ENCODE measurements around the gene RFXAP.
A peak's percentile ranks its signal among the peaks of the same experiment; 100 is the strongest.

Gene RFXAP

DNA sequence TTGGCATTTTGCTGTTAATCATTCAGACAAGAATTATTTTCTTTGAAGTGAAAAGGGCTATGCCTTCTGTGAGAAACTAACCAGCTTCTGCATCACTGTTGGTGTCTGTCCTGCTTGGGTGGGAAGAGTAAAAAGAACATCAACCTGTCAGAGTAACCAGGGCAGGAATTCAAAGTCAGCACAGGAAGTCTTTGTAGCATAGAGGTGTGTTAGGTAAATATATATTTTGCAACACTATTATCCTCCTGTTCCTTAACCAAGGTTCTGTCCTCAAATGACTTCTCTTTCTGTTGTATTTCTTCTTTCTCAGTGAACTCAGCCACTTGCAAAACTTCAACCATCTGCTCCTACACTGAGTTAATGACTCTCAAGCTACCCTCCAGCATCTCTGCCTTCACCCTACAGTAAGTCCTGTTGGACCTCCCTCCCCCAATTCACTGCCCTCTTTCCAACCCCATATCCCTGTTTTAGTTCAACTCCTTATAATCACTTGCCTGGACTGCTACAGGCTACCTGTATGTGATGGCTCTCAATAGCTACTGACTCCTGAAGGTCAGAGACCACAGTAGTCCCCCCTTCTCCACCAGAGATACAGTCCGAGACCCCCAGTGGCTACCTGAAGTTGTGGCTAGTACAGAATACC is 51.1 kb downstream of the RFXAP start:
- DNase-seq: no peak

DNA sequence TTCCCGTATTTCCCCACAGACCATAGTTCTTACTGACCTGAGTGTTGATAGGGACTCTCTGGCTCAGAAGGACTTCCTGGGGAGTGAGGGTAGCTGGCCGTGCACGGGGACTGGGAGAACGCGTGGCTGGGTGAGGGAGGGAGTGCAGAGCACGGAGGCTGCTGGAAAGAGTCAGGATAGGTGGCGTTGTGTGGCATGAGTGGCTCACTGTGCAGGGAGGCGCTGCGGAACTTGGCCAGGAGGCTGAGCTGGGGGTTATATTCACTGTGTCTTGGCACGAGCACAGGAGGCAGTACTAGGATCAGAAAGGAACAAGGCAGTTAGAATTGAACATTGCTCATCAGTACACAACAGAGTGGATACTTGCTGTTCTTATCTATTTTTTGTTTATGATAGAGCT is 53.6 kb downstream of the RFXAP start:
- DNase-seq: peak; percentile 20

DNA sequence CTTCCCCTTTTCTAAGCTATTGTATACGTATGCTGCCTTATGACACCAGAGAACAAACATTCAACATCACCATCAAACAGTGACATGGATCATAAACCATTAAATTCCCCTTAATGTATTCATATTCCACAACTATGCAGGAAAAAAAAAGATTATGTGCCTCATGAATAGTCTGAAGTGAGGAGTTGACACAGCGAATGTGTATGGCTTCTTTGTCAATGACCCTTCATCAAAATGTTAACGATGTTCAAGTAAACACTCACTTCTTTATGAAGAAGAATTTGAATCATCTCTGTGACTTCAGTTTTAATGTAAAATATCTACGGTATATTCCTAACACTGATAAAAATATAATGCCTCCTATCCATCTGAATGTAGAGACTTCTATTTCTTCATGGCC is 56.4 kb downstream of the RFXAP start:
- DNase-seq: peak; percentile 1

DNA sequence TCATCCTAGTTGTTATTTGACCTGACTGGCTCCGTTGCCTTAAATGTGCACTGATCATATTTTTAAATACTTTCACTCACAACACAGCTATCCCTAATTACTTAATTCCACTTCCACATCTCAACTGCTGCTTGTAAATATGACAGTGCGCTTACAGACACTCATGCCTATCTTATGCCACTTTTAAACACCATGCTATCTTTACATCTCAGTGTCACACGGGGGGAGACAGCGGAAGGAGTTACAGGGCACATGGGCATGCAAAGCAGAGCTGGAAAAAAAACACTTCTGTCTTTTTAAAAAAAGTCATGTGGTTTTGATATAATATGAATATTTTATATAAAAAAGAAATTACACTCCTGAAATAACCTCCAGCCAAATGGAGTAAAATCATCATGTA is 56.9 kb downstream of the RFXAP start:
- no peak for DNase-seq
